Transverse colon (tissue), 3 donors: Measurements from ENCODE around the gene SPTBN4.

Experiments used
- CTCF ChIP-seq, 5 experiments: fragments of 200-600 bp in 3 of 5; fragments of 450-650 bp in 2 of 5; sonication (generic) in 3 of 5; IDR thresholded peaks; 1 replicate in 2 of 5; 2 replicates in 3 of 5; pipeline ENCODE4 v1.5.1; 2016 to 2017; ENCODE audit warnings: antibody characterized with exemption in 5 of 5, inconsistent platforms in 3 of 5, mild to moderate bottlenecking in 2 of 5, moderate library complexity in 1 of 5
- EP300 ChIP-seq: sonication (generic); formaldehyde crosslinking; IDR thresholded peaks from one replicate; pipeline ENCODE4 v1.6.1; 2017; ENCODE audit warnings: antibody characterized with exemption, low read depth

DNA sequence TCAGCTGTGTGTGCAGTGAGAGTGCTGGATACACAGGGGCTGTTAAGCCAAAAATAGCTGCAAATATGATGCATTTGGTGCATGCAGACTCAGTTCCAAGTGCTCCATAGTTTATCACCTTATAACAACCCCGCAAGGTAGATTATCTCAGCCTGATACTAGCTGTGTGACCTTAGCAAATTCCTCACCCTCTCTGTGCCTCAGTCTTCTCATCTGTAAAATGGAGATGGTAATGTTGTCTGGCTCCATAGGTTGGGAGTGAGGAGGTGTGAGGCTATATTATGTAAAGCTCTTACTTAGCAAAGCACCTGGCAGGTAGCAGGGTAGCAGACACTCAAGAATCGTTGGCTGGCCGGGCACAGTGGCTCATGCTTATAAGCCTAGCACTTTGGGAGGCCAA lies 86.0 kb downstream of the SPTBN4 start:
- no peak for TF ChIP-seq EP300
- no peak for TF ChIP-seq CTCF (IDR thresholded peaks at IDR 0.05)
